MM.1S (cell line): ENCODE data around the gene EDC4.

Source experiments
- CTCF ChIP-seq: fragments of 300-600 bp; sonication (generic); IDR thresholded peaks from 2 replicates; pipeline ENCODE4 v1.5.1; 2016; ENCODE audit warnings: antibody characterized with exemption, low read length, mixed read lengths
- EZH2phosphoT487 ChIP-seq: fragments of 300-600 bp; sonication (generic); IDR thresholded peaks from 2 replicates; pipeline ENCODE4 v1.6.1; 2018; ENCODE audit warnings: antibody characterized with exemption, low read length

- TF ChIP-seq CTCF (no peak), EZH2phosphoT487 (no peak)
Measured at GRCh38 chr16:67857547-67858233, 15.2 kb upstream of the EDC4 start.
